ENCODE measurements around the gene BSG.

Gene BSG

DNA sequence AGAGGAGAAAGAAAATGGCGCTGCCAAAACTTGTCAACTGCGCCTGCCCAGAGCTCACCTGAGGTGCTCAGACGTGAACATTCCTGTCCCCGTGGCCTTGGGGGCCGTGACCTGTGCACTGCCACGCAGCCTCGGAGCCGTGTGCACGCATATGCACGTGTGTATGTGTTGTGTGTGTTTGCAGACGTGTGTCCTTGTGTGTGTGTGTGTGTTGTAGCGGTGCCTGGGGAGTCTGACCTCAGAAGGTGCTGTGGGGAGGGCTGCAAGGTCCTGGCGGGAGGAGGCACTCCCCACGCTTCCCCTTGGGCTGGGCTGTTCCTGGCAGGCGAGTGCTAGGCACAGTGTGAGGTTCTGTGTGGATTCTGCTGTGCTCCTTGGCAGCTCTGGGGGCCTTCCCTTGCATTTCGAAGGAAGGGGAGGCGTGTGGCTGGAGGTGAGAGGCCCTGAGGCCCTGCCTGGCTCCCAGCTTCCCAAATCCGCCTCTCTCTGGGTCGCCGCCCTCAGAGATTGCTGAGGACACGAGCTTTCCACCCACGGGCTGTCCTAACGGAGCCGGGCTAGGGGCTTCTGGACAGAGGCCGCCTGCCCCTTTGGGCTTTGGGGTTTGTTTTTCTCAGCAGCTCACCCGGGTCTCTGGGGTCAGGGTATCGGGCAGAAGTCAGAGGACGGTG, 4.5 kb downstream of the BSG start:
- no peak overlapping the region for H3K4me3 ChIP-seq
- H3K27ac ChIP-seq: no peak overlapping the region
- H3K9me3 ChIP-seq: no peaks in the 10 kb centered on the region
- TF ChIP-seq, protein P1, sequence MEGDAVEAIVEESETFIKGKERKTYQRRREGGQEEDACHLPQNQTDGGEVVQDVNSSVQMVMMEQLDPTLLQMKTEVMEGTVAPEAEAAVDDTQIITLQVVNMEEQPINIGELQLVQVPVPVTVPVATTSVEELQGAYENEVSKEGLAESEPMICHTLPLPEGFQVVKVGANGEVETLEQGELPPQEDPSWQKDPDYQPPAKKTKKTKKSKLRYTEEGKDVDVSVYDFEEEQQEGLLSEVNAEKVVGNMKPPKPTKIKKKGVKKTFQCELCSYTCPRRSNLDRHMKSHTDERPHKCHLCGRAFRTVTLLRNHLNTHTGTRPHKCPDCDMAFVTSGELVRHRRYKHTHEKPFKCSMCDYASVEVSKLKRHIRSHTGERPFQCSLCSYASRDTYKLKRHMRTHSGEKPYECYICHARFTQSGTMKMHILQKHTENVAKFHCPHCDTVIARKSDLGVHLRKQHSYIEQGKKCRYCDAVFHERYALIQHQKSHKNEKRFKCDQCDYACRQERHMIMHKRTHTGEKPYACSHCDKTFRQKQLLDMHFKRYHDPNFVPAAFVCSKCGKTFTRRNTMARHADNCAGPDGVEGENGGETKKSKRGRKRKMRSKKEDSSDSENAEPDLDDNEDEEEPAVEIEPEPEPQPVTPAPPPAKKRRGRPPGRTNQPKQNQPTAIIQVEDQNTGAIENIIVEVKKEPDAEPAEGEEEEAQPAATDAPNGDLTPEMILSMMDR (IDR thresholded peaks at IDR 0.05): no peak
- intact Hi-C loops (cut with DNase I; ENCODE audit: low total_unique reads): no loop called here
- peaks cover 0 to 4% of the 10 kb centered on the region in 2 donors for H3K27me3 ChIP-seq
- DNase-seq: no peak
- peaks cover 0 to 44% (median 33%) of the 10 kb centered on the region in 4 donors for H3K4me1 ChIP-seq
- peaks cover 23 to 40% (median 27%) of the 10 kb centered on the region in 3 donors for H3K36me3 ChIP-seq

- Histone ChIP-seq H3K27ac (no peak overlapping the region), H3K36me3 (peaks cover 32 to 48% (median 33%) of the 10 kb centered on the region in 3 donors), H3K9me3 (no peaks in the 10 kb centered on the region), H3K4me3 (no peak overlapping the region), H3K27me3 (peaks cover 0 to 7% of the 10 kb centered on the region in 2 donors), H3K4me1 (peaks cover 0 to 44% (median 33%) of the 10 kb centered on the region in 4 donors)
- TF ChIP-seq, protein P1 (IDR thresholded peaks at IDR 0.05): no peak
- intact Hi-C loops (cut with DNase I; ENCODE audit: low total_unique reads): no loop called here
- no peak for DNase-seq
These were observed 5.3 kb downstream of the BSG start for GRCh38 chr19:577439-578392.

DNA sequence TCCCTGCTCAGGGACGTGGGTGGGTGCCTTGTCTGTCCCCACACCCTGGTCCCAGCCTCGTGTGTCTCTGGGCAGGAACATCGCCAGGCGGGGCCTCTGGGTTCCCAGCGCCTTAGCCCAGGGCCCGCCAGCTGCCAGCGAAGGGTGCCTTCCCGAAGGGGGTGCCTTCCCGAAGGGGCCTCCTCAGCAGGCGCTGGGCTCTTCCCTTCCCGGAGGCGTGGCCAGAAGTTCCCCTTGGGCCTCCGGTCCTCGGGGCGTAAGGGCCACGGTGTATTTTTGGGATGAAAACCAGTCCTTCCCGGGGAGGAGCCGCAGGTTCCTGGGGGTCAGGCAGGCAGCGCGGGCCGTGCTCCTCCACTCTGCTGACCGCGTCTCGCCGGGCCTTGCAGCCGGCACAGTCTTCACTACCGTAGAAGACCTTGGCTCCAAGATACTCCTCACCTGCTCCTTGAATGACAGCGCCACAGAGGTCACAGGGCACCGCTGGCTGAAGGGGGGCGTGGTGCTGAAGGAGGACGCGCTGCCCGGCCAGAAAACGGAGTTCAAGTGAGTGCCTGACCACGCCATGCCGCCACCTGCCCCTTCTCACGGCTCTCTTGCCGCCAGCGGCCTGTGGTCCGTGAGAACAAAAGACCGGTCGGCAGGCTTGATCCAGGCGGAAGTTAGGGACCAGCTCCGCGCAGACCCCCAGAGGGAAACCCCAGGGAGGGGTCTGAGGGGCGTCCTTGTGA, 6.9 kb downstream of the BSG start:
- H3K4me1 ChIP-seq: peaks cover 0 to 35% (median 22%) of the 10 kb centered on the region in 4 donors
- peaks cover 0 to 14% of the 10 kb centered on the region in 2 donors for H3K27me3 ChIP-seq
- peaks cover 41 to 58% (median 41%) of the 10 kb centered on the region in 3 donors for H3K36me3 ChIP-seq
- no peaks in the 10 kb centered on the region for H3K9me3 ChIP-seq
- DNase-seq: no peak
- H3K4me3 ChIP-seq: no peak overlapping the region
- no peak overlapping the region for H3K27ac ChIP-seq
- TF ChIP-seq, protein P1 (IDR thresholded peaks at IDR 0.05): no peak
- intact Hi-C loops (cut with DNase I; ENCODE audit: low total_unique reads): no loop called here

GRCh38 chr19:579842-580155, 7.4 kb downstream of the BSG start:
- no peak overlapping the region for H3K4me3 ChIP-seq
- peaks cover 0 to 19% of the 10 kb centered on the region in 2 donors for H3K27me3 ChIP-seq
- peaks cover 41 to 58% (median 41%) of the 10 kb centered on the region in 3 donors for H3K36me3 ChIP-seq
- TF ChIP-seq, protein P1 (IDR thresholded peaks at IDR 0.05): no peak
- DNase-seq: no peak
- peaks cover 0 to 31% (median 17%) of the 10 kb centered on the region in 4 donors for H3K4me1 ChIP-seq
- H3K27ac ChIP-seq: no peak overlapping the region
- intact Hi-C loops (cut with DNase I; ENCODE audit: low total_unique reads): no loop called here
- H3K9me3 ChIP-seq: no peaks in the 10 kb centered on the region

DNA sequence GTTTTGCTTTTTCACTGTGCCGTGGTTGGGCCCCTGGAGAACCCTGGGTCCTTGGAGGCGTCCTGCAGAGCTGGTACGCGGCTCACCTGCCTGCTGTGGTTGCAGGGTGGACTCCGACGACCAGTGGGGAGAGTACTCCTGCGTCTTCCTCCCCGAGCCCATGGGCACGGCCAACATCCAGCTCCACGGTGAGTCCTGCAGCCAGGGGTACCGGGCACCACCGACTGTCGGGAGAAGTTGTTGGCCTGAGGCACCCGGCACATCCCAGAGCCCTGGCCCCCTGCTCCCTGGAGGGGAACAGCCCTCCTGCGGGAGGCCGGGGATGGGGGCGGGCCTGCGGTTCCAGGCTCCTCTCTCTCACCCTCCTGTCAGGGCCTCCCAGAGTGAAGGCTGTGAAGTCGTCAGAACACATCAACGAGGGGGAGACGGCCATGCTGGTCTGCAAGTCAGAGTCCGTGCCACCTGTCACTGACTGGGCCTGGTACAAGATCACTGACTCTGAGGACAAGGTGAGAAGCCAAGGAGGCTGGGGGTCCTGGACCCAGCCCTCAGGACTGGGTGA, 8.0 kb downstream of the BSG start:
- Histone ChIP-seq H3K27ac (no peak overlapping the region), H3K9me3 (no peaks in the 10 kb centered on the region), H3K27me3 (peaks cover 0 to 23% of the 10 kb centered on the region in 2 donors), H3K36me3 (peaks cover 41 to 58% (median 41%) of the 10 kb centered on the region in 3 donors), H3K4me1 (peaks cover 0 to 26% (median 12%) of the 10 kb centered on the region in 4 donors), H3K4me3 (no peak overlapping the region)
- DNase-seq: no peak
- TF ChIP-seq, protein P1 (IDR thresholded peaks at IDR 0.05): no peak
- intact Hi-C loops (cut with DNase I; ENCODE audit: low total_unique reads): no loop called here
